Activated T-cell treated with anti-CD3 and anti-CD28 coated beads, Interleukin-2, amount 50 U/mL, for 72 hours (primary cell): ENCODE measurements around the gene HLA-B. TPM values are rescaled to one million over a fixed set of nuclear protein-coding genes. Genes with fewer than 3 reads are reported as not detected.

ENCODE experiments used
- ATAC-seq, 2 donors: fragments of 150-1000 bp; cut with Tn5 transposase; replicated peaks in 1 of 2; 2 replicates each; pipeline ENCODE4 v1.10.0; 2021; ENCODE audit warnings: moderate library complexity in 2 of 2, mild to moderate bottlenecking in 1 of 2
- DNase-seq, 2 donors: peaks; one replicate each; pipeline ENCODE4 v3.0.0; 2021 to 2022; ENCODE audit warnings: mixed read lengths in 1 of 2
- H3K27ac Mint-ChIP-seq: one replicate; pipeline ENCODE4 v1.8.0; 2022; ENCODE audit warnings: mild to moderate bottlenecking, moderate library complexity, mixed read lengths
- H3K27me3 Mint-ChIP-seq: one replicate; pipeline ENCODE4 v1.8.0; 2022; ENCODE audit warnings: low read depth, mixed read lengths
- H3K36me3 Mint-ChIP-seq, 2 donors: one replicate each; pipeline ENCODE4 v1.8.0; 2022; ENCODE audit warnings: mixed read lengths in 2 of 2, mild to moderate bottlenecking in 1 of 2; ENCODE audit not compliant: insufficient read depth in 2 of 2
- H3K4me1 Mint-ChIP-seq: one replicate; pipeline ENCODE4 v1.8.0; 2022; ENCODE audit warnings: low read depth, mixed read lengths
- H3K4me3 Mint-ChIP-seq, 2 donors: one replicate each; pipeline ENCODE4 v1.8.0; 2022; ENCODE audit warnings: mild to moderate bottlenecking in 2 of 2, mixed read lengths in 2 of 2, moderate library complexity in 2 of 2
- H3K9me3 Mint-ChIP-seq, 2 donors: one replicate each; pipeline ENCODE4 v1.8.0; 2022; ENCODE audit warnings: mixed read lengths in 2 of 2
- total RNA-seq, 2 donors: library from RNA; stranded (reverse); gene quantifications; one replicate each; pipeline ENCODE4 v1.2.3, GENCODE V29; 2022

The HLA-B gene
- total RNA-seq, 2 donors from 2014 or later = 3,527 to 3,556 TPM

DNA sequence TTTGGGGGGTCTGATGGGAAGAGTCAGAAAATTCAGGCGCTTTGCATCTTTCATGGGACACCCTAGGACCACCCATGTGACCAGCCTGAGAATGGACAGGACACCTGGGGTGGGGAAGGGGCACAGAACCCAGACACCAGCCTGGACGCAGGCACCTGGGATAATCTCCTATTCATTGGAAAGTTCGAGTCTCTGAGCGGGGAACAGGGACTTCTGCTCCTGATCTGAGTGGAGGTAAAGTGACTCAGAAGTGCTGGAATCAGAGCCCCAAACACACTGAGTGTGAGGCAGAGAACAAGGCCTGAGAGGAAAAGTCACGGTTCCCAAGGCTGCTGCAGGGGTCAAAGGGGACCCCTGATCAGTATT, 1.4 kb downstream of the HLA-B start:
- Mint-ChIP-seq H3K4me3 (peak overlapping the region; percentile 94 to 98), H3K36me3 (peaks cover 24 to 47% of the 10 kb centered on the region in 2 donors), H3K27ac (peak overlapping the region; percentile 91), H3K9me3 (no peaks in the 10 kb centered on the region), H3K27me3 (peaks cover under 1% of the 10 kb centered on the region), H3K4me1 (peaks cover 69% of the 10 kb centered on the region)
- DNase-seq (no peak), ATAC-seq (no peak)

GRCh38 chr6:31354864-31355582, 2.0 kb downstream of the HLA-B start:
- ATAC-seq (no peak), DNase-seq (peak; percentile 13 to 24)
- H3K27ac Mint-ChIP-seq = peak overlapping the region; percentile 91
- peak overlapping the region; percentile 94 to 98 for H3K4me3 Mint-ChIP-seq
- no peaks in the 10 kb centered on the region for H3K9me3 Mint-ChIP-seq
- H3K36me3 Mint-ChIP-seq = peaks cover 24 to 44% of the 10 kb centered on the region in 2 donors
- peaks cover 63% of the 10 kb centered on the region for H3K4me1 Mint-ChIP-seq
- no peaks in the 10 kb centered on the region for H3K27me3 Mint-ChIP-seq

GRCh38 chr6:31354158-31354863, 2.7 kb downstream of the HLA-B start:
- Mint-ChIP-seq H3K4me1 (peaks cover 56% of the 10 kb centered on the region), H3K27me3 (no peaks in the 10 kb centered on the region), H3K27ac (peak overlapping the region; percentile 79), H3K36me3 (peaks cover 24 to 44% of the 10 kb centered on the region in 2 donors), H3K9me3 (no peaks in the 10 kb centered on the region), H3K4me3 (peak overlapping the region; percentile 94 to 98)
- ATAC-seq = no peak
- DNase-seq = peak; percentile 7 to 16

DNA sequence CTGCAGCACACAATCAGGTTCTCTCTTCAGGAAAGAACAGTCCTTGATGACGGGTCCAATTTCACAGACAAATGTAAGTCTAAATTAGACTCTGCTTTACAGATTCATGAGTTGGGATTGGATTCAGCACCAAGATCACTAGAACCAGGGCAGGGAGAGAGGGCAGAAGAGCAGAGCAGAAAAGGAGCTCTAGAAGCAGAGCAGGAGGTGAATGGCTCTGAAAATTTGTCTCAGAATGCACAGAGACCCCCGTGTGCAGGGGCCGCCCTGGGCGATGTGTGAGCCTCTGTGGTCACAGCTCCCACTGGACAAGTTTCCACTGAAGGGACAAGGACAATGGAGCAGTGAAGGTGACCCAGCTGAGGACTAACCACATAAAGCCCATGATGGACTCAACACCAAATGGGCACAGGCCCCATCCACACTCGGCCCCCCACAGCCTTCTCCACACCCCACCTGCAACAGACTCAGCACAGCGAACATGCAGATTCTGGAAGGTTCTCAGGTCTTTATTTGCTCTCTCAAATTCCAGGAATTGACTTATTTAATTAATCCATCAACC, 3.5 kb downstream of the HLA-B start:
- Mint-ChIP-seq H3K27ac (peak overlapping the region; percentile 79), H3K36me3 (peaks cover 24 to 44% of the 10 kb centered on the region in 2 donors), H3K9me3 (no peaks in the 10 kb centered on the region), H3K4me1 (peaks cover 48% of the 10 kb centered on the region), H3K27me3 (no peaks in the 10 kb centered on the region), H3K4me3 (peak overlapping the region; percentile 94 to 98)
- DNase-seq (peak; percentile 13 to 17), ATAC-seq (no peak)

DNA sequence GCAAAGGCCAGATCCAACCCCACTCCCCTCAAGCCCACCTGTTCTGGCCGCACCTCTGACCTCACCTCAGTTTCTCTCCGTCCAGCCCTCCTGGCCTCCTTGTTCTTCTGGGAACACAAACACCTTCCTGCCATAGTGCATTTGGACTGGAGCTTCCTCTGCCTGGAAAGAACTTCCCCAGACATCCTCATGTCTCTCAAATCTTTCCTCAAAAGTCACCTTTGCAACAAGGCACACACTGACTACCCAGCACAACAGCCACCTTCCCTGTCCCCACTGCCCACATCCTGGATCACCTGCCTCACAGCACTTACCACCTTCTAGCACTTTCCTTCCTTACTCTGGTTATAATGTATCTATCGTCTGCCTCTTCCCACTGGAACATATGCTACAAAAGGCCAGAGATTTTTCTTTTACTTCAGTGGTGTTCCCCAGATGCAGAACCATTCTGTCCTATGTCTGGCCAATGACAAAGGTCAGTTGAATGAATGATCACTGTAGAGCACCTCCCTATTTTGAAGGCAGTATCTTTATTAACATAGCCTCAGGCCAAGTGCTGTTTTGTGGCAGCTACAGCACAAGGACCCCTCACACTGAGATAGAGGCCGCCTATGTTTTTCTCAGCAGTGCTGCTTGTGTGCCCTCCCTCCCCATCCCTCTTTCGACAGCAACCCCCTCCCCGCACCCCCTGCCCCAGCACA, 4.1 kb downstream of the HLA-B start:
- Mint-ChIP-seq H3K27ac (peak overlapping the region; percentile 61), H3K27me3 (no peaks in the 10 kb centered on the region), H3K4me3 (peak overlapping the region; percentile 94 to 98), H3K9me3 (no peaks in the 10 kb centered on the region), H3K36me3 (peaks cover 23 to 44% of the 10 kb centered on the region in 2 donors), H3K4me1 (peaks cover 42% of the 10 kb centered on the region)
- DNase-seq (peak; percentile 11 to 36), ATAC-seq (no peak)

DNA sequence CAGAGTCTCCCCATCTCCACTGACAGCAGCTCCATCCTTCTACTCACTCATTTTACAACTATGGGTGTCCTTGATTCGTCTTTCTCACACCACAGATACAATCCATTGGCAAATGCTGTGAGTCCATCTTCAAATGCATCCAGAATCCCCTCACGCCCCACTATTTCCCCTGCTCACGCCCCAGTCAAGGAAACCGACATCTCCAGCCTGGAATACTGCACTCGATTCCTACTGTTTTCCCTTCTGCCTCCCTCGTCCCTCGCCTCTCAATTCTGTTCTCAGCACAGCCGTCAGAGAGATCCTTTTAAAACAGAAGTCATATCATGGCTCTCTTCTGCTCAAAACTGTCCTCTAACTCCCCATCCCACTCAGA, 4.7 kb downstream of the HLA-B start:
- peak in 1 of 2 donors; percentile 6 for DNase-seq
- H3K27me3 Mint-ChIP-seq = no peaks in the 10 kb centered on the region

DNA sequence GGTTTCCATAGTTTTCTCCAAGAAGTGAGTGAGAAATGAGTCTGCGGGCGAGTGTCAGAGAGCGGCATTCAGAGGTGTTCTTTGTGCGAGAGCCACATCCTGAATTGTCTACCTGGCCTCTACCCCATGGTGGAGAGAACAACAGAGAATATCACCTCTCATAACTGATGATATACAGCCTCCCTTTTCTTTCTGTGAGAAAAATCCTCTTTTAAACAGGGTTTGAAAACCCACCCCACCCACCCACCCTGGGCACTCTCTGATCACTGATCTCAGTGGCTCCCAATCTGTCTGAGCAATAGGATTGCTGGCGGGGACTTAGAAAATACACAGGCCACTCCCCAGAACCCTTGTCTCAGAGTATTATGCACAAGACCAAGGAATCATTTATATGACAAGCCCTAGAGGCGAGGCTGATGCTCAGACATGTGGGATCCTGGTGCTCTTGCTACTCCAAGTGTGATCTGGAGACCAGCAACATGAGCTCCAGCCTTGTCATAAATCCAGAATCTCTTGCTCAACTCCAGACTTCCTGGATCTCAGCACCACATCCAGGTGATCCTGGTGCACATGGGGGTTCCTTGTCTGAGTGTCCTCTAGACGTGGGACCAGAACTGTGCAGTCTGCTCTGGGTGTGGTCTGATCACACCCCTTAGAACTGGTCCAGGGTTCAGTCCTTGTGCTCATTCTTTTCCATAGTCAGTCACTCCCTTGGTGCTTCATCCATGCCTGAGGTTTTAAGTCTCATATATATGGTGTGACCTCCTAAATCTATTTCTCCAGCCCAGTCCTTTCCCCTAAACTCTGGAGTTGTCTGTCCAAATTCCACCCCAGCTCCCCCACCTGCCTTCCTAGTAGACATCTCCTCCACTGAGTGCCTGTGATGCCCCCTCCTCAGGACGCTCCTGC, 5.3 kb downstream of the HLA-B start:
- DNase-seq (peak; percentile 19 to 46), ATAC-seq (peak; percentile 22 to 36)
- Mint-ChIP-seq H3K9me3 (no peaks in the 10 kb centered on the region), H3K36me3 (peaks cover 23 to 40% of the 10 kb centered on the region in 2 donors), H3K4me1 (peaks cover 41% of the 10 kb centered on the region), H3K4me3 (peak overlapping the region; percentile 94 to 98), H3K27me3 (no peaks in the 10 kb centered on the region), H3K27ac (peak overlapping the region; percentile 61)

More for the DNA sequence above, 4.7 kb downstream of the HLA-B start:
- ATAC-seq = peak in 1 of 2 donors; percentile 4
- no peaks in the 10 kb centered on the region for H3K9me3 Mint-ChIP-seq
- H3K36me3 Mint-ChIP-seq = peaks cover 23 to 44% of the 10 kb centered on the region in 2 donors
- peak overlapping the region; percentile 94 to 98 for H3K4me3 Mint-ChIP-seq
- H3K4me1 Mint-ChIP-seq = peaks cover 41% of the 10 kb centered on the region
- peak overlapping the region; percentile 61 for H3K27ac Mint-ChIP-seq

DNA sequence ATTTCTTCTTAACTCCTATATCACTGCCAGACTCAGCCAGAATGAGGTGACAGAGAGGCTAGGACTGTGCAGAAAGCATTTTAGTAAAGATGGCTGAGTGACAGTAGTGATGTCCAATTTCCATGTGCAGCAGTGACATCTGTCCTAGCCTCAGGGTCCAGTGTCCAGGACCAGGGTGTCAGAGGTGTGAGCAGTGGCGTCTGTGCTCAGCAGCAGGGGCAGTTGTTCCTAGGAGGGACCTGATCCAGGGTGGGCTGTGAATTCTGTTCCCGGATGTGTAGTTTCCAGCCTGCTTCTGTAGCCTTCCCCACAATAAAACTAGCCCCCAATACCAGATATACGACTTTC, 6.0 kb downstream of the HLA-B start:
- Mint-ChIP-seq H3K36me3 (peaks cover 21 to 36% of the 10 kb centered on the region in 2 donors), H3K4me1 (peaks cover 41% of the 10 kb centered on the region), H3K27me3 (no peaks in the 10 kb centered on the region), H3K9me3 (no peaks in the 10 kb centered on the region), H3K27ac (peak overlapping the region; percentile 53), H3K4me3 (no peak overlapping the region)
- DNase-seq = peak; percentile 12 to 21
- peak; percentile 14 to 28 for ATAC-seq

- H3K4me3 Mint-ChIP-seq = no peak overlapping the region
- no peaks in the 10 kb centered on the region for H3K9me3 Mint-ChIP-seq
- ATAC-seq (peak; percentile 3 to 20), DNase-seq (peak; percentile 15 to 20)
- H3K27ac Mint-ChIP-seq = peak overlapping the region; percentile 53
- H3K36me3 Mint-ChIP-seq = peaks cover 17 to 30% of the 10 kb centered on the region in 2 donors
- peaks cover 37% of the 10 kb centered on the region for H3K4me1 Mint-ChIP-seq
- no peaks in the 10 kb centered on the region for H3K27me3 Mint-ChIP-seq
Measured at GRCh38 chr6:31350196-31351032, 6.6 kb downstream of the HLA-B start.

- Mint-ChIP-seq H3K27ac (peak overlapping the region; percentile 67), H3K9me3 (no peaks in the 10 kb centered on the region), H3K4me1 (peaks cover 26% of the 10 kb centered on the region), H3K36me3 (peaks cover 10 to 21% of the 10 kb centered on the region in 2 donors), H3K4me3 (no peak overlapping the region), H3K27me3 (no peaks in the 10 kb centered on the region)
- no peak for ATAC-seq
- DNase-seq = no peak
Measured at GRCh38 chr6:31349301-31349700, 7.7 kb downstream of the HLA-B start.

DNA sequence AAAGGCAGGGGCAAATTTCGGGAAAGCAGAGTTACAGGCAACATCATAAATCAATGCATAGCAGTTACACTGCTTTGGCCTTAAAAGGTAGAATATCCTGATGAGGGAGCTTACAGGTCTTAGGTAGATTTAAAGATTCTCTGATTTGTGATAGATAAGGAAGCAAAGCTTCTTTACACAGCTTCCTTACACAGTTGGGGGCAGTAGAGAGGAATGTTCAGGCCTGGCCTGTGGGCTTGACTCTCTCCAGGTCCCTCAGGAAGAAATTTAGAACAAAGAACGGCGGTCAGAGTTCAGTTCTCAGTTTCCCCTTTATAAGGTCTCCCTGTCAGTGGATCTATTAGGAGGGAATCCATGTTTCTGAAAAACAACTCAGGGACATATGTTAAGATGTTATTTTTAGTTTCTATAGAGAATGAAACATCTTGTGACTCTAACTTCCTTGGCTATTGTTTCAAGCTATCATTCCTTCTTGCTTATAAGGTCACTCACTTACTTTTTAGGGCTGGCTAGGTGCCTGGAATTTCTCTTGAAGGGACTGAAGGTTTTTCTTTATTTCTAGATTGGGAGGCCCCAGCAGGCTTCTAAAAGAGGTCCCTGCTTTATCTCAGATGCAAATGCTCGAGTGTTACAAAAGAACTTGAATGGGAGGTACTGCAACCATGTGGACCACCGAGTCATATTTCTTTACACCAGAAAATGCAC, 11.8 kb downstream of the HLA-B start:
- ATAC-seq = no peak
- H3K27ac Mint-ChIP-seq = no peak overlapping the region
- peaks cover 4 to 7% of the 10 kb centered on the region in 2 donors for H3K9me3 Mint-ChIP-seq
- no peak for DNase-seq
- H3K4me1 Mint-ChIP-seq = no peaks in the 10 kb centered on the region
- H3K36me3 Mint-ChIP-seq = peaks cover 5 to 6% of the 10 kb centered on the region in 2 donors
- no peak overlapping the region for H3K4me3 Mint-ChIP-seq
- H3K27me3 Mint-ChIP-seq = no peaks in the 10 kb centered on the region
